Testis (tissue), 2 donors: ENCODE measurements around the gene HHATL.

Source experiments
- POLR2A ChIP-seq: fragments of 450-650 bp; IDR thresholded peaks from one replicate; pipeline ENCODE4 v1.6.1; 2017; ENCODE audit warnings: antibody characterized with exemption, mild to moderate bottlenecking, moderate library complexity
- TF ChIP-seq, protein P1 (sequence below), 3 experiments: fragments of 450-650 bp in 2 of 3; fragments of 200-600 bp in 1 of 3; sonication (generic) in 1 of 3; IDR thresholded peaks; one replicate each; pipeline ENCODE4 v1.5.1; 2016 to 2019; ENCODE audit warnings: antibody characterized with exemption in 3 of 3, mild to moderate bottlenecking in 2 of 3, moderate library complexity in 1 of 3

DNA sequence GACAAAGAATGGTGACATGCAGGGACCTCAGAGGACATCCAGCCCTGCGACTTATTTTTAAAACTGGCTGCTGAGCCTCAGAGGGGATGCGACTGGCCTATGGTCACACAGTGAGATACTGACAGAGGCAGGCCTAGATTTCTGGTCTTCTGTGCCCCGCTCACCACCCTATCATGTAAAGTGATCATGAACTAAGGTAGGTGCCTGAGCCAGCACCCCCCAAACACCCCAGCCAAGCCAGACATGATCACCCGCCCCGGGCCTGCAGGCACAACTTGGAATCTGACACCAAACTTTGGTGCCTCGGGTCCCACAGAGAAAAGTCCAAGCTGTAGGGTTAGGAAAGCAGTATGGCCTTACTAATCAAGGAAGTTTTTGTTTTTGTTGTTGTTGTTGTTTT, 33.9 kb upstream of the HHATL start:
- TF ChIP-seq, protein P1, sequence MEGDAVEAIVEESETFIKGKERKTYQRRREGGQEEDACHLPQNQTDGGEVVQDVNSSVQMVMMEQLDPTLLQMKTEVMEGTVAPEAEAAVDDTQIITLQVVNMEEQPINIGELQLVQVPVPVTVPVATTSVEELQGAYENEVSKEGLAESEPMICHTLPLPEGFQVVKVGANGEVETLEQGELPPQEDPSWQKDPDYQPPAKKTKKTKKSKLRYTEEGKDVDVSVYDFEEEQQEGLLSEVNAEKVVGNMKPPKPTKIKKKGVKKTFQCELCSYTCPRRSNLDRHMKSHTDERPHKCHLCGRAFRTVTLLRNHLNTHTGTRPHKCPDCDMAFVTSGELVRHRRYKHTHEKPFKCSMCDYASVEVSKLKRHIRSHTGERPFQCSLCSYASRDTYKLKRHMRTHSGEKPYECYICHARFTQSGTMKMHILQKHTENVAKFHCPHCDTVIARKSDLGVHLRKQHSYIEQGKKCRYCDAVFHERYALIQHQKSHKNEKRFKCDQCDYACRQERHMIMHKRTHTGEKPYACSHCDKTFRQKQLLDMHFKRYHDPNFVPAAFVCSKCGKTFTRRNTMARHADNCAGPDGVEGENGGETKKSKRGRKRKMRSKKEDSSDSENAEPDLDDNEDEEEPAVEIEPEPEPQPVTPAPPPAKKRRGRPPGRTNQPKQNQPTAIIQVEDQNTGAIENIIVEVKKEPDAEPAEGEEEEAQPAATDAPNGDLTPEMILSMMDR (IDR thresholded peaks at IDR 0.05): no peak
- no peak for TF ChIP-seq POLR2A
